ENCODE measurements around the gene TMEM244.
"Not testable (repeated sequence)": the region's sequence is repeated elsewhere in the genome, so short reads cannot be mapped to it uniquely, and the experiment has no call there.

Gene TMEM244

DNA sequence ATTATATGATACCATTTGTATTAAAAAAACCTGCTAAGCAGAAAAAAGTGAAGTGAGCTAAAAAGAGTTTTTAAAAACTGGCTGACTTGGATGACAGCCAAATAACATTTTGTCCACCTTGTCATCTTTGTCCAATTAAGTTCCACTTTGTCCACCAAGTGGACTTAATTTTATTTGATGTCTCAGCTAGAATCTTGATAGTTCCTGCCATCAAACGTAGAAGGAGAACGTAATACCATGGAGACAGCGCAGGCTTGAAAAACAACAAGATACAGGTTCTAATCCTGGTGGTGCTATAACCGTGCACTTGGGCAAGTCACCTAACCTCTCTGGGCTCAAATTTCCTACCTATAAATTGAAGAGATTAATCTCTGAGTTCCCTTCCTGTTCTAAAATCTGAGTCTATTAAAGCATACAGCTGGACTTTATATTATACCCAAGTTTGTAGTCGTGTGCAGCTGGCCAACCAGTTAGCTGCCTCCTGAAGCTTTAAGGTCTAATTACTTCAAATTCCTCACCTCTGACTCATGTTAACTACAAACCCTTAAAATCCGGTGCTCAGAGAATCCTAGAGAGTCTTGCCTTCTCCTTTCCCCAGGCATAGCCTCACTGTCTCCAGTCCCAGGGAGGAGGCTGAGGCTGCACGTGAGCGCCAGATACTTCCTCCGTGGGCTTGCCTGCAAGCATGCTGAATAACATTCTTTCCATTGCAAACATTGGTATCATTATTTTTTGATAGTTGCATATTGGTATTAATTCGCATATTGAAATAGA lies 16.8 kb downstream of the TMEM244 start:
- Histone ChIP-seq H3K4me2 (ENCODE audit: low read length) (no peak overlapping the region), H4K20me1 (ENCODE audit: insufficient read depth, low read length) (no peaks in the 10 kb centered on the region), H3K27ac (ENCODE audit: low read length) (no peak overlapping the region), H3K4me3 (ENCODE audit: low read length) (no peak overlapping the region), H2AFZ (ENCODE audit: low read depth, low read length) (no peak overlapping the region), H3K27me3 (ENCODE audit: low read depth, low read length) (no peaks in the 10 kb centered on the region), H3K9me3 (ENCODE audit: insufficient read depth, low read length) (no peaks in the 10 kb centered on the region), H3K79me2 (ENCODE audit: low read length) (no peaks in the 10 kb centered on the region), H3K36me3 (replicated peaks; ENCODE audit: low read depth, low read length) (no peaks in the 10 kb centered on the region), H3K9ac (ENCODE audit: low read length) (no peak overlapping the region), H3K4me1 (ENCODE audit: low read length) (no peaks in the 10 kb centered on the region)
- no peak for TF ChIP-seq EZH2phosphoT487 (IDR thresholded peaks at IDR 0.05; ENCODE audit: low read depth)
- TF ChIP-seq, protein P1, sequence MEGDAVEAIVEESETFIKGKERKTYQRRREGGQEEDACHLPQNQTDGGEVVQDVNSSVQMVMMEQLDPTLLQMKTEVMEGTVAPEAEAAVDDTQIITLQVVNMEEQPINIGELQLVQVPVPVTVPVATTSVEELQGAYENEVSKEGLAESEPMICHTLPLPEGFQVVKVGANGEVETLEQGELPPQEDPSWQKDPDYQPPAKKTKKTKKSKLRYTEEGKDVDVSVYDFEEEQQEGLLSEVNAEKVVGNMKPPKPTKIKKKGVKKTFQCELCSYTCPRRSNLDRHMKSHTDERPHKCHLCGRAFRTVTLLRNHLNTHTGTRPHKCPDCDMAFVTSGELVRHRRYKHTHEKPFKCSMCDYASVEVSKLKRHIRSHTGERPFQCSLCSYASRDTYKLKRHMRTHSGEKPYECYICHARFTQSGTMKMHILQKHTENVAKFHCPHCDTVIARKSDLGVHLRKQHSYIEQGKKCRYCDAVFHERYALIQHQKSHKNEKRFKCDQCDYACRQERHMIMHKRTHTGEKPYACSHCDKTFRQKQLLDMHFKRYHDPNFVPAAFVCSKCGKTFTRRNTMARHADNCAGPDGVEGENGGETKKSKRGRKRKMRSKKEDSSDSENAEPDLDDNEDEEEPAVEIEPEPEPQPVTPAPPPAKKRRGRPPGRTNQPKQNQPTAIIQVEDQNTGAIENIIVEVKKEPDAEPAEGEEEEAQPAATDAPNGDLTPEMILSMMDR (IDR thresholded peaks at IDR 0.05; ENCODE audit: low read depth, low read length), result no peak

DNA sequence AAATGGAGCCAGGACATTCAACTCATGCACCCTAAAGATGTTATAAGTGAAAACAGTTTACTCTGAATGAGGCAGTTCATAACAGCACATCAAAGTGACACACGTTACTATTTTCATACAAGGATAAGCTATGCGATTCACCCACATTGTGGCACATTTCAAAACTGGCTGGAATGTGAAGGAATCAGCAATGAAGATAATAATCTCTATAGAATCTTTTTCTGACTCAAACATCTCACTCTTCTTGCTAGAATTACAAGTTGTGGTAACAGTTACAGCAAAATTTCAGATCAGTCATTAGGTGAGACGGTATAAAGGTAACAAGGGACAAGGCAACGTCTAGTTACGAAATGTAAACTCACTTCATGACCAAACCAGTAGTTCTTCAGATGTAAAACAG lies 17.5 kb downstream of the TMEM244 start:
- TF ChIP-seq, protein P1 (IDR thresholded peaks at IDR 0.05; ENCODE audit: low read depth, low read length), result no peak
- no peak for TF ChIP-seq EZH2phosphoT487 (IDR thresholded peaks at IDR 0.05; ENCODE audit: low read depth)
- Histone ChIP-seq H2AFZ (ENCODE audit: low read depth, low read length) (no peak overlapping the region), H3K27ac (ENCODE audit: low read length) (no peak overlapping the region)

DNA sequence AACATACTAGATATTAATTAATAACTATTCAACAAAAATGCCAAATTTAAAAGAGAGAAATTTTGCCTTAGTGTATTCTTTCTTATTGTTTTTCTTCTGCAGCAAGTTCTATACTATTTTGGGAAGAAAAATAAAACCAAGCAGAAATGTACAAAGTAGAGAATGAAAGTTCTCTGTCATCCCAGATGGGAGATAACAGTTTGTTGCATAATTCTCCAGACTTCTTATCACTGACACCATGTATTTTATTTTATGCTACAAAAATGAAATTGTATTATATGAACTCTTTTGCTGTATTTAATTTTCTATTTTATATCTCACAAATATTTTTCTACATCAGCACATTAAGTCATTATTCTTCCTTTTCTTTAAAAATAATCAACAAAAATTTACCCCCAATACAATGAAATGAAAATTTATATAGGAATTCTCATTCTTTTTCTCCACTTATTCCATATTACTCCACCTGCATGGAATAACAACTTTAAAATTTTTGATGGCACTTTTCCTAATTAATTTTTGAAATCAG lies 18.2 kb downstream of the TMEM244 start:
- Histone ChIP-seq H3K9me3 (ENCODE audit: insufficient read depth, low read length) (no peaks in the 10 kb centered on the region), H3K4me2 (ENCODE audit: low read length) (no peak overlapping the region), H3K36me3 (replicated peaks; ENCODE audit: low read depth, low read length) (no peaks in the 10 kb centered on the region), H3K79me2 (ENCODE audit: low read length) (no peaks in the 10 kb centered on the region), H3K9ac (ENCODE audit: low read length) (no peak overlapping the region), H3K27ac (ENCODE audit: low read length) (no peak overlapping the region), H2AFZ (ENCODE audit: low read depth, low read length) (no peak overlapping the region), H4K20me1 (ENCODE audit: insufficient read depth, low read length) (no peaks in the 10 kb centered on the region), H3K4me3 (ENCODE audit: low read length) (no peak overlapping the region), H3K27me3 (ENCODE audit: low read depth, low read length) (no peaks in the 10 kb centered on the region), H3K4me1 (ENCODE audit: low read length) (no peaks in the 10 kb centered on the region)
- TF ChIP-seq, protein P1 (IDR thresholded peaks at IDR 0.05; ENCODE audit: low read depth, low read length), result no peak
- no peak for TF ChIP-seq EZH2phosphoT487 (IDR thresholded peaks at IDR 0.05; ENCODE audit: low read depth)

More for the DNA sequence above, 17.5 kb downstream of the TMEM244 start:
- H3K9me3 ChIP-seq (ENCODE audit: insufficient read depth, low read length), result no peaks in the 10 kb centered on the region
- no peaks in the 10 kb centered on the region for H3K27me3 ChIP-seq (ENCODE audit: low read depth, low read length)
- no peaks in the 10 kb centered on the region for H3K4me1 ChIP-seq (ENCODE audit: low read length)
- no peaks in the 10 kb centered on the region for H4K20me1 ChIP-seq (ENCODE audit: insufficient read depth, low read length)
- no peak overlapping the region for H3K9ac ChIP-seq (ENCODE audit: low read length)
- H3K79me2 ChIP-seq (ENCODE audit: low read length), result no peaks in the 10 kb centered on the region
- H3K4me2 ChIP-seq (ENCODE audit: low read length), result no peak overlapping the region
- no peaks in the 10 kb centered on the region for H3K36me3 ChIP-seq (replicated peaks; ENCODE audit: low read depth, low read length)
- no peak overlapping the region for H3K4me3 ChIP-seq (ENCODE audit: low read length)

DNA sequence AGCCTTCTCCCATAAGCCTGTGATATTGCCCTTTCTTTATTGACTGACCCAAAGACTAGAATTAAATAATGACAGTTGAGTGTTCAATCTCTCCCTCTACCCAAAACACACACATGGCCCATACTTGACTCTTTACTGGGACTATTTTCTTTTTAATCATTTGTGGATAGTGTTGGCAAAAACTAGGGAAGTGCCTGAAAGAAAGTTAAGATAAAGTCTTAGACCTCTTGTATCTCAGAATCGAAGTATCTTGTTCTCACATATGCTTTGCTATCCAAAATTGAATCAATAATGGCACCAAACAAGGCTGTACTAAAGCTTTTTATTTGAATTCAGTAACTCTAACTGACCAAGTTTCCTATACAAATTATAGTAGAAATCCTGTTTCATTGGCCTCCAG lies 19.0 kb downstream of the TMEM244 start:
- H3K36me3 ChIP-seq (replicated peaks; ENCODE audit: low read depth, low read length), result no peaks in the 10 kb centered on the region
- no peaks in the 10 kb centered on the region for H3K27me3 ChIP-seq (ENCODE audit: low read depth, low read length)
- no peak overlapping the region for H2AFZ ChIP-seq (ENCODE audit: low read depth, low read length)
- no peak overlapping the region for H3K4me2 ChIP-seq (ENCODE audit: low read length)
- H3K9ac ChIP-seq (ENCODE audit: low read length), result no peak overlapping the region
- no peaks in the 10 kb centered on the region for H4K20me1 ChIP-seq (ENCODE audit: insufficient read depth, low read length)
- no peak overlapping the region for H3K27ac ChIP-seq (ENCODE audit: low read length)
- no peak overlapping the region for H3K4me3 ChIP-seq (ENCODE audit: low read length)
- no peaks in the 10 kb centered on the region for H3K9me3 ChIP-seq (ENCODE audit: insufficient read depth, low read length)
- TF ChIP-seq, protein P1 (IDR thresholded peaks at IDR 0.05; ENCODE audit: low read depth, low read length), result no peak
- TF ChIP-seq EZH2phosphoT487 (IDR thresholded peaks at IDR 0.05; ENCODE audit: low read depth), result no peak
- H3K4me1 ChIP-seq (ENCODE audit: low read length), result no peaks in the 10 kb centered on the region
- H3K79me2 ChIP-seq (ENCODE audit: low read length), result no peaks in the 10 kb centered on the region

DNA sequence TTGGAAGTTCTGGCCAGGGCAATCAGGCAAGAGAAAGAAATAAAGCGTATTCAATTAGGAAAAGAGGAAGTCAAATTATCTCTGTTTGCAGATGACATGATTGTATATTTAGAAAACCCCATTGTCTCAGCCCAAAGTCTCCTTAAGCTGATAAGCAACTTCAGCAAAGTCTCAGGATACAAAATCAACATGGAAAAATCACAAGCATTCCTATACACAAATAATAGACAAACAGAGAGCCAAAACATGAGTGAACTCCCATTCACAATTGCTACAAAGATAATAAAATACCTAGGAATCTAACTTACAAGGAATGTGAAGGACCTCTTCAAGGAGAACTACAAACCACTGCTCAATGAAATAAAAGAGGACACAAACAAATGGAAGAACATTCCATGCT lies 21.6 kb downstream of the TMEM244 start:
- not testable (repeated sequence) for H3K4me3 ChIP-seq (ENCODE audit: low read length); H3K4me2 ChIP-seq (ENCODE audit: low read length); H2AFZ ChIP-seq (ENCODE audit: low read depth, low read length); H3K4me1 ChIP-seq (ENCODE audit: low read length); H3K36me3 ChIP-seq (replicated peaks; ENCODE audit: low read depth, low read length); H3K27ac ChIP-seq (ENCODE audit: low read length); H3K79me2 ChIP-seq (ENCODE audit: low read length); H4K20me1 ChIP-seq (ENCODE audit: insufficient read depth, low read length); H3K27me3 ChIP-seq (ENCODE audit: low read depth, low read length); H3K9ac ChIP-seq (ENCODE audit: low read length); H3K9me3 ChIP-seq (ENCODE audit: insufficient read depth, low read length)

All from OCI-LY3 (cell line).